Measurements from ENCODE around the gene DNAJC28. TPM values are rescaled to one million over a fixed set of nuclear protein-coding genes. Genes with fewer than 3 reads are reported as not detected.
"Not testable (repeated sequence)": the region's sequence is repeated elsewhere in the genome, so short reads cannot be mapped to it uniquely, and the experiment has no call there.

Gene DNAJC28
- total RNA-seq, 1 donor from 2014 or later, result 2.1 TPM

- Histone ChIP-seq H3K27me3 (ENCODE audit: insufficient read depth, low read length) (no peaks in the 10 kb centered on the region), H3K4me1 (ENCODE audit: insufficient read depth, low read length) (no peaks in the 10 kb centered on the region), H2AFZ (ENCODE audit: low read depth, low read length) (no peak overlapping the region), H3K79me2 (ENCODE audit: insufficient read depth, low read length) (no peaks in the 10 kb centered on the region), H3K4me2 (ENCODE audit: low read length) (no peak overlapping the region), H3K36me3 (ENCODE audit: insufficient read depth, low read length) (peaks cover 40% of the 10 kb centered on the region), H3K27ac (ENCODE audit: low read depth, low read length) (no peak overlapping the region), H4K20me1 (ENCODE audit: insufficient read depth, low read length) (no peaks in the 10 kb centered on the region), H3K4me3 (ENCODE audit: insufficient read depth, low read depth, low read length) (no peak overlapping the region), H3K9me3 (ENCODE audit: insufficient read depth, low read depth, low read length) (no peaks in the 10 kb centered on the region), H3K9ac (ENCODE audit: low read length) (no peak overlapping the region)
- FAIRE-seq, result no peak
- H3K36me3 Mint-ChIP-seq (ENCODE audit: low read depth, unreplicated experiment), result peaks cover 21% of the 10 kb centered on the region
- DNase-seq (ENCODE audit: low read depth), result no peak
- H3K9me3 Mint-ChIP-seq (ENCODE audit: unreplicated experiment), result no peaks in the 10 kb centered on the region
- no peaks in the 10 kb centered on the region for H3K27me3 Mint-ChIP-seq (ENCODE audit: low read depth, unreplicated experiment)
- no peak overlapping the region for H3K4me3 Mint-ChIP-seq (ENCODE audit: unreplicated experiment)
- TF ChIP-seq EZH2 (IDR thresholded peaks at IDR 0.05; ENCODE audit: insufficient read depth, low read length) (no peak), CTCF (IDR thresholded peaks at IDR 0.05; ENCODE audit: insufficient read depth, low read depth, low read length) (no peak)
- no peaks in the 10 kb centered on the region for H3K4me1 Mint-ChIP-seq (ENCODE audit: low read depth, unreplicated experiment)
- no peak overlapping the region for H3K27ac Mint-ChIP-seq (ENCODE audit: unreplicated experiment)
These were observed 20.1 kb upstream of the DNAJC28 start for GRCh38 chr21:33511639-33512038.

- Histone ChIP-seq H3K9ac (ENCODE audit: low read length) (no peak overlapping the region), H3K4me2 (ENCODE audit: low read length) (no peak overlapping the region)
- H3K4me1 Mint-ChIP-seq (ENCODE audit: low read depth, unreplicated experiment), result no peaks in the 10 kb centered on the region
These were observed 19.3 kb upstream of the DNAJC28 start for GRCh38 chr21:33510826-33511225.

GRCh38 chr21:33507003-33507402 lies 15.5 kb upstream of the DNAJC28 start:
- H3K27ac Mint-ChIP-seq (ENCODE audit: unreplicated experiment); H3K27me3 Mint-ChIP-seq (ENCODE audit: low read depth, unreplicated experiment); H3K27ac ChIP-seq (ENCODE audit: low read depth, low read length); FAIRE-seq; H4K20me1 ChIP-seq (ENCODE audit: insufficient read depth, low read length); H3K4me1 Mint-ChIP-seq (ENCODE audit: low read depth, unreplicated experiment); H3K4me3 ChIP-seq (ENCODE audit: insufficient read depth, low read depth, low read length); H2AFZ ChIP-seq (ENCODE audit: low read depth, low read length); H3K9me3 Mint-ChIP-seq (ENCODE audit: unreplicated experiment); H3K4me1 ChIP-seq (ENCODE audit: insufficient read depth, low read length); H3K27me3 ChIP-seq (ENCODE audit: insufficient read depth, low read length); DNase-seq (ENCODE audit: low read depth); H3K79me2 ChIP-seq (ENCODE audit: insufficient read depth, low read length); H3K9ac ChIP-seq (ENCODE audit: low read length); H3K4me3 Mint-ChIP-seq (ENCODE audit: unreplicated experiment); H3K9me3 ChIP-seq (ENCODE audit: insufficient read depth, low read depth, low read length); H3K4me2 ChIP-seq (ENCODE audit: low read length): not testable (repeated sequence)
- H3K36me3 ChIP-seq (ENCODE audit: insufficient read depth, low read length), result peaks cover 31% of the 10 kb centered on the region
- peaks cover 21% of the 10 kb centered on the region for H3K36me3 Mint-ChIP-seq (ENCODE audit: low read depth, unreplicated experiment)

More at GRCh38 chr21:33510826-33511225, 19.3 kb upstream of the DNAJC28 start:
- no peak overlapping the region for H2AFZ ChIP-seq (ENCODE audit: low read depth, low read length)
- H3K27me3 ChIP-seq (ENCODE audit: insufficient read depth, low read length), result no peaks in the 10 kb centered on the region
- no peak overlapping the region for H3K27ac ChIP-seq (ENCODE audit: low read depth, low read length)
- H4K20me1 ChIP-seq (ENCODE audit: insufficient read depth, low read length), result no peaks in the 10 kb centered on the region
- no peak for TF ChIP-seq EZH2 (IDR thresholded peaks at IDR 0.05; ENCODE audit: insufficient read depth, low read length)
- no peak for TF ChIP-seq CTCF (IDR thresholded peaks at IDR 0.05; ENCODE audit: insufficient read depth, low read depth, low read length)
- H3K79me2 ChIP-seq (ENCODE audit: insufficient read depth, low read length), result no peaks in the 10 kb centered on the region
- Mint-ChIP-seq H3K9me3 (ENCODE audit: unreplicated experiment) (no peaks in the 10 kb centered on the region), H3K27me3 (ENCODE audit: low read depth, unreplicated experiment) (no peaks in the 10 kb centered on the region), H3K36me3 (ENCODE audit: low read depth, unreplicated experiment) (peaks cover 21% of the 10 kb centered on the region), H3K4me3 (ENCODE audit: unreplicated experiment) (no peak overlapping the region), H3K27ac (ENCODE audit: unreplicated experiment) (no peak overlapping the region)
- FAIRE-seq (no peak), DNase-seq (ENCODE audit: low read depth) (no peak)
- H3K36me3 ChIP-seq (ENCODE audit: insufficient read depth, low read length), result peaks cover 35% of the 10 kb centered on the region
- no peak overlapping the region for H3K4me3 ChIP-seq (ENCODE audit: insufficient read depth, low read depth, low read length)
- no peaks in the 10 kb centered on the region for H3K9me3 ChIP-seq (ENCODE audit: insufficient read depth, low read depth, low read length)
- no peaks in the 10 kb centered on the region for H3K4me1 ChIP-seq (ENCODE audit: insufficient read depth, low read length)

All from astrocyte (in vitro differentiated cells and primary cell).